H1 (cell line): Measurements from ENCODE around the gene OR2A2. TPM values are rescaled to one million over a fixed set of nuclear protein-coding genes. Genes with fewer than 3 reads are reported as not detected.

Experiments used
- CTCF ChIA-PET: fragments of 300-600 bp; sonication (Branson Sonifier 250); formaldehyde crosslinking; loops from one replicate; lab custom pipeline; 2021; ENCODE audit not compliant: partially characterized antibody; lab: Charles Lee
- POLR2A ChIA-PET: fragments of 300-600 bp; sonication (Branson Sonifier 250); formaldehyde crosslinking; loops from one replicate; lab custom pipeline; 2021; ENCODE audit warnings: inconsistent platforms; ENCODE audit not compliant: partially characterized antibody; lab: Charles Lee
- DNase-seq, 2 experiments: peaks; one replicate each; pipeline versions ENCODE4 v3.0.0 to v3.0.0-alpha.2; 2010 to 2022; ENCODE audit warnings: low spot score in 2 of 2, low read depth in 1 of 2, mixed read lengths in 1 of 2
- FAIRE-seq: peaks from 2 replicates; lab custom pipeline; 2011; peaks lifted over from hg19 to GRCh38; lab: Jason Lieb, UNC
- H2AFZ ChIP-seq: 2 replicates; pipeline ENCODE4 v1.8.1; 2012; ENCODE audit warnings: low read length, inconsistent platforms
- H2AK5ac ChIP-seq: 2 replicates; pipeline ENCODE4 v1.6.1; 2013; ENCODE audit warnings: low read depth, low read length
- H2BK120ac ChIP-seq: replicated peaks from 2 replicates; pipeline ENCODE3; 2013; ENCODE audit warnings: low read depth, low read length, inconsistent platforms
- H2BK12ac ChIP-seq: 2 replicates; pipeline ENCODE4 v1.6.1; 2013; ENCODE audit warnings: low read depth, low read length
- H2BK15ac ChIP-seq: 2 replicates; pipeline ENCODE4 v1.6.1; 2013; ENCODE audit warnings: low read length
- H2BK20ac ChIP-seq: 2 replicates; pipeline ENCODE4 v1.6.1; 2013; ENCODE audit warnings: low read length
- H2BK5ac ChIP-seq: 2 replicates; pipeline ENCODE4 v1.6.1; 2013; ENCODE audit warnings: low read depth, low read length
- H3K14ac ChIP-seq: 2 replicates; pipeline ENCODE4 v1.6.1; 2013; ENCODE audit warnings: inconsistent platforms; ENCODE audit not compliant: insufficient read length
- H3K18ac ChIP-seq: 2 replicates; pipeline ENCODE4 v1.6.1; 2013; ENCODE audit warnings: low read length; ENCODE audit errors: extremely low read depth
- H3K23ac ChIP-seq: 2 replicates; pipeline ENCODE4 v1.6.1; 2013; ENCODE audit warnings: inconsistent platforms; ENCODE audit not compliant: insufficient read length
- H3K23me2 ChIP-seq: 2 replicates; pipeline ENCODE4 v1.6.1; 2013; ENCODE audit warnings: low read depth, low read length
- H3K27ac ChIP-seq: 2 replicates; pipeline ENCODE4 v1.6.1; 2011; ENCODE audit warnings: low read depth, low read length, inconsistent platforms
- H3K27me3 ChIP-seq, 4 experiments: replicated peaks in 1 of 4; 1 replicate in 1 of 4; 2 replicates in 3 of 4; pipeline versions ENCODE4 v1.6.1 to v1.8.1; 2011 to 2013; ENCODE audit warnings: low read length in 3 of 4, mild to moderate bottlenecking in 3 of 4, inconsistent platforms in 2 of 4, mixed read lengths in 2 of 4, moderate library complexity in 1 of 4; ENCODE audit not compliant: control insufficient read depth in 3 of 4, insufficient read depth in 3 of 4; ENCODE audit errors: extremely low read depth in 1 of 4
- H3K36me3 ChIP-seq, 4 experiments: 2 replicates each; pipeline versions ENCODE4 v1.6.1 to v1.8.1; 2011 to 2013; ENCODE audit warnings: mild to moderate bottlenecking in 4 of 4, low read length in 3 of 4, moderate library complexity in 2 of 4, control low read depth in 1 of 4, inconsistent platforms in 1 of 4; ENCODE audit not compliant: insufficient read depth in 4 of 4, control insufficient read depth in 2 of 4
- H3K4ac ChIP-seq: replicated peaks from 2 replicates; pipeline ENCODE3; 2013; ENCODE audit warnings: low read length, low read depth, mixed read lengths, inconsistent platforms; ENCODE audit not compliant: insufficient read length
- H3K4me1 ChIP-seq, 4 experiments: replicated peaks in 1 of 4; 1 replicate in 1 of 4; 2 replicates in 3 of 4; pipeline versions ENCODE4 v1.6.1 to v1.8.1; 2011 to 2013; ENCODE audit warnings: low read length in 3 of 4, inconsistent platforms in 2 of 4, mixed read lengths in 1 of 4; ENCODE audit not compliant: insufficient read depth in 4 of 4, control insufficient read depth in 3 of 4
- H3K4me2 ChIP-seq, 2 experiments: 2 replicates each; pipeline versions ENCODE4 v1.6.1 to v1.8.1; 2011 to 2013; ENCODE audit warnings: low read depth in 2 of 2, low read length in 2 of 2, control low read depth in 1 of 2, inconsistent platforms in 1 of 2, mild to moderate bottlenecking in 1 of 2; ENCODE audit not compliant: insufficient read depth in 1 of 2
- H3K4me3 ChIP-seq, 4 experiments: fragments of 200-600, 300-600 bp in 1 of 4; sonication (generic), shearing (Covaris generic), sonication (Bioruptor Twin) in 1 of 4; 2 replicates each; pipeline versions ENCODE4 v1.5.1 to v1.8.1; 2011 to 2016; ENCODE audit warnings: low read length in 4 of 4, low read depth in 3 of 4, control low read depth in 2 of 4, inconsistent platforms in 2 of 4, mild to moderate bottlenecking in 2 of 4, mixed read lengths in 1 of 4, moderate library complexity in 1 of 4; ENCODE audit not compliant: insufficient read depth in 2 of 4; ENCODE audit errors: extremely low read depth in 1 of 4
- H3K56ac ChIP-seq: replicated peaks from 2 replicates; pipeline ENCODE3; 2013; ENCODE audit warnings: low read depth, mild to moderate bottlenecking, mixed read lengths, low read length, inconsistent platforms; ENCODE audit not compliant: insufficient read length
- H3K79me1 ChIP-seq: 2 replicates; pipeline ENCODE4 v1.6.1; 2013; ENCODE audit warnings: low read depth, low read length, control low read depth
- H3K79me2 ChIP-seq, 2 experiments: 2 replicates each; pipeline versions ENCODE4 v1.6.1 to v1.8.1; 2012 to 2013; ENCODE audit warnings: low read length in 2 of 2, mild to moderate bottlenecking in 2 of 2, inconsistent platforms in 1 of 2; ENCODE audit not compliant: insufficient read depth in 2 of 2, control insufficient read depth in 1 of 2
- H3K9ac ChIP-seq, 4 experiments: replicated peaks in 1 of 4; 1 replicate in 1 of 4; 2 replicates in 3 of 4; pipeline versions ENCODE4 v1.6.1 to v1.8.1; 2011 to 2013; ENCODE audit warnings: low read depth in 3 of 4, low read length in 3 of 4, control low read depth in 2 of 4, mild to moderate bottlenecking in 2 of 4, moderate library complexity in 2 of 4, inconsistent platforms in 1 of 4; ENCODE audit errors: extremely low read depth in 1 of 4
- H3K9me3 ChIP-seq, 2 experiments: 2 replicates each; pipeline versions ENCODE4 v1.6.1 to v1.8.1; 2012 to 2013; ENCODE audit warnings: mild to moderate bottlenecking in 2 of 2, moderate library complexity in 2 of 2, control low read depth in 1 of 2, inconsistent platforms in 1 of 2, low read depth in 1 of 2, low read length in 1 of 2, mixed read lengths in 1 of 2; ENCODE audit not compliant: insufficient read depth in 2 of 2
- H4K20me1 ChIP-seq, 2 experiments: replicated peaks in 1 of 2; 2 replicates each; pipeline versions ENCODE3 to v1.8.1; 2011 to 2013; ENCODE audit warnings: inconsistent platforms in 2 of 2, low read length in 2 of 2, mild to moderate bottlenecking in 1 of 2; ENCODE audit not compliant: insufficient read depth in 2 of 2, control insufficient read depth in 1 of 2
- H4K5ac ChIP-seq: 2 replicates; pipeline ENCODE4 v1.6.1; 2013; ENCODE audit warnings: low read length, low read depth, mixed read lengths, inconsistent platforms; ENCODE audit not compliant: insufficient read length
- H4K8ac ChIP-seq: 2 replicates; pipeline ENCODE4 v1.8.0; 2013; ENCODE audit warnings: mild to moderate bottlenecking, moderate library complexity, low read length, inconsistent platforms; ENCODE audit not compliant: insufficient read depth; ENCODE audit errors: extremely low read depth
- H4K91ac ChIP-seq: replicated peaks from 2 replicates; pipeline ENCODE3; 2013; ENCODE audit warnings: low read length, mixed read lengths, inconsistent platforms; ENCODE audit not compliant: insufficient read length
- SIX5 ChIP-seq: IDR thresholded peaks from 2 replicates; pipeline ENCODE4 v1.6.1; 2011; ENCODE audit warnings: mild to moderate bottlenecking, low read depth, low read length
- SP2 ChIP-seq: IDR thresholded peaks from 2 replicates; pipeline ENCODE4 v1.6.1; 2012; ENCODE audit warnings: mild to moderate bottlenecking, low read length, inconsistent platforms
- ZNF274 ChIP-seq: IDR thresholded peaks from 2 replicates; pipeline ENCODE4 v1.7.0; 2012; ENCODE audit warnings: low read length, borderline replicate concordance; ENCODE audit errors: extremely low read depth
- WGBS, 2 experiments: shearing (Covaris generic) in 1 of 2; methylation state at CpG; one replicate each; pipeline versions ENCODE4 v1.1.6 to v1.1.7; 2013 to 2015; ENCODE audit warnings: low lambda C conversion rate in 2 of 2, mixed read lengths in 2 of 2, inconsistent platforms in 1 of 2, low coverage in 1 of 2, missing lambda C conversion rate in 1 of 2; ENCODE audit not compliant: insufficient replicate concordance in 2 of 2, insufficient coverage in 1 of 2, insufficient read length in 1 of 2; ENCODE audit errors: extremely low coverage in 1 of 2, missing lambda C conversion rate in 1 of 2; 5-methylcytosine and 5-hydroxymethylcytosine counted together
- polyA plus RNA-seq, 7 experiments: library from polyadenylated mRNA; depleted of rRNA in 3 of 7; stranded (reverse) in 5 of 7; unstranded in 2 of 7; fragments of >200 nt in 5 of 7; fragments of 200-250 nt in 2 of 7; gene quantifications; 1 replicate in 5 of 7; 2 replicates in 1 of 7; 4 replicates in 1 of 7; pipeline versions ENCODE4 v1.2.1 to v1.2.3, GENCODE V29; 2011 to 2013; ENCODE audit warnings: missing spikeins in 2 of 7, mixed read lengths in 2 of 7
- total RNA-seq: library from RNA; stranded (reverse); fragmentation: NEBNext Ultra II Directional; extraction: Animal tissue kit (Norgen Biotek cat#: 25700); gene quantifications from 2 replicates; pipeline ENCODE4 v1.2.1, GENCODE V29; 2021

Gene OR2A2
- total and polyA plus RNA-seq, 2 of the 8 experiments (the other 6 are each of a cell fraction or from before 2014, with no cell fraction given) = not detected

DNA sequence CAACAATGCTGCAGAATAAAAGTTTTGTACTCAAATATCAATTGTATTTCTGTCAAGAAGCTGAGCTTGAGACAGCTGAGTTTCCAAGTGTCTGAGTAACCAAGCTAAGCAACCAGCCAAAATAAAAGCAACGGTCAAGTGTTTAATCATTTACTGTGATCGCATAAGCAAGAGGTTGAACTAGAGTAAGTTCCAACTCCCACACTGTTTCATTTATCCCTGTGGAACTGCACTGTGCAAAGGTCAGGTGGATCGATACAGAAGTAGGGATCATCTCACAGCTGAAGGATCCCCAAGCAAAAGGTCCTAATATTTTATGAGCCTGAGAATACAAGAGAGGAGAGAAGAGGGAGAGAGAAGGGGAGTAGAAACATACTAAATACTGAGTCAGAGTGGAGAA, 35.0 kb downstream of the OR2A2 start:
- DNase-seq (no peak), FAIRE-seq (no peak)
- H2AFZ ChIP-seq = no peak overlapping the region
- no peak overlapping the region for H3K27ac ChIP-seq
- H3K9me3 ChIP-seq = peaks cover 3 to 12% of the 10 kb centered on the region in 2 experiments; a peak in 3 of 4 replicates
- no peak overlapping the region for H3K23ac ChIP-seq
- H2BK20ac ChIP-seq = no peak overlapping the region
- no peak overlapping the region for H2BK5ac ChIP-seq
- no peak overlapping the region for H4K91ac ChIP-seq
- no peaks in the 10 kb centered on the region for H3K23me2 ChIP-seq
- H3K4me2 ChIP-seq = no peak overlapping the region
- no peak overlapping the region for H3K4ac ChIP-seq
- H2BK12ac ChIP-seq = no peak overlapping the region
- no peaks in the 10 kb centered on the region for H3K79me2 ChIP-seq
- H4K8ac ChIP-seq = no peak overlapping the region
- TF ChIP-seq ZNF274 (no peak), SIX5 (no peak), SP2 (no peak)
- H2BK120ac ChIP-seq = no peak overlapping the region
- H3K56ac ChIP-seq = no peak overlapping the region
- no peak overlapping the region for H3K9ac ChIP-seq
- ChIA-PET POLR2A (no interaction called here), CTCF (no interaction called here)
- H3K4me3 ChIP-seq = no peak overlapping the region
- H2BK15ac ChIP-seq = no peak overlapping the region
- no peak overlapping the region for H2AK5ac ChIP-seq
- H3K14ac ChIP-seq = no peak overlapping the region
- no peaks in the 10 kb centered on the region for H3K27me3 ChIP-seq
- WGBS, 2 experiments = 72% methylated on average over 3 of the region's 3 CpGs; no CpG with 5 or more reads in 1 of the 2 experiments
- H3K18ac ChIP-seq = no peak overlapping the region
- no peak overlapping the region for H4K5ac ChIP-seq
- H3K4me1 ChIP-seq = no peaks in the 10 kb centered on the region
- H3K36me3 ChIP-seq = no peaks in the 10 kb centered on the region
- no peaks in the 10 kb centered on the region for H4K20me1 ChIP-seq
- H3K79me1 ChIP-seq = no peaks in the 10 kb centered on the region
